ENCODE results near the gene FIZ1. TPM values are rescaled to one million over a fixed set of nuclear protein-coding genes. Genes with fewer than 3 reads are reported as not detected.

FIZ1 gene
- total and polyA plus RNA-seq, 4 donors, result 1.1 to 4.3 (median 2.3) TPM

GRCh38 chr19:55590109-55590508 lies 9.2 kb downstream of the FIZ1 start:
- peaks cover 3 to 15% (median 6%) of the 10 kb centered on the region in 4 donors for H3K36me3 ChIP-seq (ENCODE audit: control insufficient read depth in 4 of 4, insufficient read depth in 3 of 4, low read depth in 1 of 4, low read length in 3 of 4)
- no peak overlapping the region for H3K9ac ChIP-seq (ENCODE audit: low read depth in 1 of 2, low read length in 2 of 2)
- TF ChIP-seq FOXA2 (IDR thresholded peaks at IDR 0.05) (no peak), REST (IDR thresholded peaks at IDR 0.05) (no peak), MAX (IDR thresholded peaks at IDR 0.05) (no peak), EGR1 (IDR thresholded peaks at IDR 0.05; ENCODE audit: low read depth in 2 of 2) (no peak), FOXA1 (IDR thresholded peaks at IDR 0.05) (no peak), JUND (IDR thresholded peaks at IDR 0.05) (no peak), ZBTB33 (IDR thresholded peaks at IDR 0.05) (no peak), RAD21 (IDR thresholded peaks at IDR 0.05) (no peak), HNF4G (IDR thresholded peaks at IDR 0.05) (no peak), TAF1 (conservative IDR thresholded peaks at IDR 0.05) (no peak), SP1 (IDR thresholded peaks at IDR 0.05) (no peak), RXRA (IDR thresholded peaks at IDR 0.05) (no peak), CTCF (IDR thresholded peaks at IDR 0.05; ENCODE audit: low read depth, low read length, missing input control) (no peak), HNF4A (conservative IDR thresholded peaks at IDR 0.05) (no peak), NR2F2 (IDR thresholded peaks at IDR 0.05) (no peak)
- peaks cover 2 to 20% (median 13%) of the 10 kb centered on the region in 4 donors for H3K4me1 ChIP-seq (ENCODE audit: control insufficient read depth in 4 of 4, insufficient read depth in 4 of 4, low read length in 3 of 4)
- DNase-seq (ENCODE audit: low spot score), result no peak
- no peak overlapping the region for H3K27ac ChIP-seq (ENCODE audit: low read depth in 1 of 2, low read length in 2 of 2)
- no peak overlapping the region for H3K4me3 ChIP-seq (ENCODE audit: low read depth in 1 of 3, low read length in 3 of 3)
- no peaks in the 10 kb centered on the region for H3K9me3 ChIP-seq (ENCODE audit: control insufficient read depth in 4 of 4, low read length in 3 of 4)
- no peaks in the 10 kb centered on the region for H3K27me3 ChIP-seq (ENCODE audit: control insufficient read depth in 4 of 4, insufficient read depth in 4 of 4, low read length in 3 of 4)
- WGBS, result 62% methylated on average over 7 of the region's 7 CpGs

- no peak for TF ChIP-seq SP1 (IDR thresholded peaks at IDR 0.05)
- no peak for TF ChIP-seq HNF4G (IDR thresholded peaks at IDR 0.05)
- no peak for TF ChIP-seq FOXA1 (IDR thresholded peaks at IDR 0.05)
- TF ChIP-seq HNF4A (conservative IDR thresholded peaks at IDR 0.05), result no peak
- no peak for TF ChIP-seq YY1 (IDR thresholded peaks at IDR 0.05)
- no peak for TF ChIP-seq GABPA (IDR thresholded peaks at IDR 0.05 in 1 of 2, conservative IDR thresholded peaks at IDR 0.05 in 1 of 2)
- no peak for TF ChIP-seq NR2F2 (IDR thresholded peaks at IDR 0.05)
- no peak for TF ChIP-seq RAD21 (IDR thresholded peaks at IDR 0.05)
- no peak for TF ChIP-seq TAF1 (conservative IDR thresholded peaks at IDR 0.05)
- TF ChIP-seq CTCF (IDR thresholded peaks at IDR 0.05; ENCODE audit: low read depth, low read length, missing input control), result no peak
- no peak for TF ChIP-seq EGR1 (IDR thresholded peaks at IDR 0.05; ENCODE audit: low read depth in 2 of 2)
- TF ChIP-seq REST (IDR thresholded peaks at IDR 0.05), result no peak
- no peak for TF ChIP-seq RXRA (IDR thresholded peaks at IDR 0.05)
- no peak for DNase-seq (ENCODE audit: low spot score)
- no peak overlapping the region for H3K4me3 ChIP-seq (ENCODE audit: low read depth in 1 of 3, low read length in 3 of 3)
- peaks cover 2 to 23% (median 16%) of the 10 kb centered on the region in 4 donors for H3K4me1 ChIP-seq (ENCODE audit: control insufficient read depth in 4 of 4, insufficient read depth in 4 of 4, low read length in 3 of 4)
- no peaks in the 10 kb centered on the region for H3K9me3 ChIP-seq (ENCODE audit: control insufficient read depth in 4 of 4, low read length in 3 of 4)
- WGBS, result 95% methylated on average over 8 of the region's 8 CpGs
- H3K27ac ChIP-seq (ENCODE audit: low read depth in 1 of 2, low read length in 2 of 2), result no peak overlapping the region
- no peaks in the 10 kb centered on the region for H3K27me3 ChIP-seq (ENCODE audit: control insufficient read depth in 4 of 4, insufficient read depth in 4 of 4, low read length in 3 of 4)
- H3K36me3 ChIP-seq (ENCODE audit: control insufficient read depth in 4 of 4, insufficient read depth in 3 of 4, low read depth in 1 of 4, low read length in 3 of 4), result peaks cover 3 to 6% (median 3%) of the 10 kb centered on the region in 4 donors
- no peak overlapping the region for H3K9ac ChIP-seq (ENCODE audit: low read depth in 1 of 2, low read length in 2 of 2)
Observed at GRCh38 chr19:55588738-55589137, 10.6 kb downstream of the FIZ1 start.

Data from liver (tissue), 9 donors.